Suppressor macrophage treated with lipopolysaccharide for 4 hours (primary cell): ENCODE results near the gene PPFIBP2.
"Not testable (repeated sequence)": the region's sequence is repeated elsewhere in the genome, so short reads cannot be mapped to it uniquely, and the experiment has no call there.

ENCODE experiments used
- DNase-seq: peaks from one replicate; pipeline ENCODE4 v3.0.0-alpha.2; 2020

Gene PPFIBP2

DNA sequence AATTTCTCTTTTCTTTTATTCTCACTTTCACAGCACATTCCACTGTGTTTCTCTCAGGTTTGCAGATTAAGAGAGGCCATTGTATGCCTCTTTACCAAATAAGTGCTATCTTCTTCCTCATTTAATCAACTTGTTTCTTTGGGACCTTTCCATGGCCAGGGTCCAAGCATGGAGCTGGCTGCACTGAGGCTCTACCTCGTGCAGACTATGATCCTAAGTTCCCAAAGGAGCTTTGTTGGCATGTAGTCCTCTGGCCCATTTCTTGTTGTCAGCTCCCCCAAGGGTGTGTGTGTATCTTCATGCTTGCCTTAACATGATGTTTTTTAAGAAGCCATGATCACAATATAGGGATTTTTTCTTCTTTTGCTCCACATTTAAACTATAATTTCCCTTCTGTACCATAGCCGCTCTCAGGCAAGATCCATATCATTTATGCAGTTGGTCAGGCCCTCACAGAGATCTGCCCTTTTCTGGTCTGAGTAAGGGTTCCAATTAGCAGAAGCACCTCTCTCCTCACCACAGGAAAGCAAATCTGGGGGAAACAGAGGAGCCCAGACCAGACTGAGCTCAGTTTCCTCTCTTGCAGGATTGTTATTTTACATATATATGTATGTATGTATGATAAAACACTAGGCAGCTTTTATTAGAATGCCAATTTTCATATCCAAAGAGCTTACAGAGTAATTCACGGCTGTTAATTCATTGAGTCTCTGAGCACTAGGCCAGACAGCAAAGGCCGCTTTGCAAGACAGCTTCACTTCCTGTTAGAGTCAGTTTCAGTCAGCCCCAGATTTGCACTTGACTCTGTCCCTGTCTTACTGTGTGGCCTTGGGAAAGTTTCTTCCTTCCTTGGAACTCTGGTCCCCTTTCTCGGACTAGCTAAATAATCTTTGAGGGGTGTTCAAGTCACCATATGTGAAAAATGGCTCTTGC lies 125.2 kb downstream of the PPFIBP2 start:
- DNase-seq: no peak

DNA sequence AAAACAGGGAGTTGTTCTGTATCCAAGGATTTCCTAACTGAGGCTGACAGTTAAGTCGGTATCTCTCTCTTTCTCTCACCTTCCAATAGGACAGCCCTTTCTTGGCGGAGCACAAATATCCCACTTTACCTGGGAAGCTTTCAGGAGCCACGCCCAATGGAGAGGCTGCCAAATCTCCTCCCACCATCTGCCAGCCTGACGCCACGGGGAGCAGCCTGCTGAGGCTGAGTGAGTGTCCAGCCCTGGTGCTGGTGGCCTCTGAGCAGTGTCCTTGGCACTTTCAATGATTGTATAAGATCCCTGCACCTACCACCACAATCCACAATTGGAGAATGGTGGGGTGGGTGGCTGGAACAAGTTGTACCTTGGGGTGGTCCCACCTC lies 125.8 kb downstream of the PPFIBP2 start:
- no peak for DNase-seq

GRCh38 chr11:7640816-7641215 lies 127.0 kb downstream of the PPFIBP2 start:
- no peak for DNase-seq

DNA sequence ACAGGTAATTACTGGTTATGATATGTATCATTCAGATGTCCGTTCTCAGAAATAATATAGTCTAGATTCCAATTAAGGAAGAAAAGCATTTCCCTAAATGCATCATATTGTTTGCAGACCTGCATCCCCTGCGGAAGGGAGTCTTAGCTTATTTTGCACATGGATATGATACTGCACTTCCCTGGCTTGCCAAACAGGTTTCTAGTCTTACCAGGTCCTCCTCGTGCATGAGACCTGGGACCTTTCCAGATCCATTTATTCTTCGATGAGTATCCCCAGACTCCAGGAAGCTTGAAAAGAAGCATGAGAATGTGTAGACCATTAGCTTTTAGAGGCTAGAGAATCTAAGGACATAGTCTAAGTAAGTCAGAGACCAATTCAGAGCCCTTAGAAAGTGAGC lies 128.9 kb downstream of the PPFIBP2 start:
- DNase-seq: no peak

DNA sequence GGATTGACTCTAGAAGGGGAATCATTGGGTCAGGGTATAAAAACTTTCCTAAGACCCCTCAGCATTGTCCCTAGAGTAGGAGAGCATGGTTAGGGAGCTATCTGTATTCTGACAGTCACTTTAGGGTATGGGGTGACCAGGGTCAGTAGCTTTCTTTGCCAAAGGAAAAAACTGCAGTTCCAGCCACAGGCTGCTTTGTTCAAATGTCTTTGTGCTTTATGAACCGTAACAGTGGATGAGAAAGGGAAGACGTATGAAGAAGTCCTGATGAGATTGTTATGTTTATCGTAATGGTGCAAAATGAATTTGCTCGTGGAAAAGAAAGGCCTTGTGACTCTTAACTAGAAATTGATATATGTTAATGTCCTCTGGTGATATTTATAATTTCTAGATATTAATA lies 129.5 kb downstream of the PPFIBP2 start:
- DNase-seq: no peak

- DNase-seq: no peak
Observed at GRCh38 chr11:7645206-7645605, 131.4 kb downstream of the PPFIBP2 start.

- DNase-seq: no peak
Observed at GRCh38 chr11:7646866-7647265, 133.1 kb downstream of the PPFIBP2 start.

DNA sequence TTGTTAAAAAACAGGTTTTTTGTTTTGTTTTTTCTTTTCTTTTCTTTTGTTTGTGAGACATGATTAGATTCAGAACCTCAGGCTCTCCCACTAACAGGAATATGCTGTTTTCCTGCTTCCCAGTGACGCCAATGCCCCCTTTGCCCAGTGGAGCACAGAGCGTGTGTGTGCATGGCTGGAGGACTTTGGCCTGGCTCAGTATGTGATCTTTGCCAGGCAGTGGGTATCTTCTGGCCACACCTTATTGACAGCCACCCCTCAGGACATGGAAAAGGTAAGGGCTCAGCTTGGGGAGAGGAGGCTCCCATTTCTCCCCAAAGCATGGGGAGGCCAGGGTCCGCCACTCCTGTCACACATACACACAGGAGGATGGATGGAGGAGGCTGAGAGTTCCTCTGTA lies 134.5 kb downstream of the PPFIBP2 start:
- DNase-seq: no peak

DNA sequence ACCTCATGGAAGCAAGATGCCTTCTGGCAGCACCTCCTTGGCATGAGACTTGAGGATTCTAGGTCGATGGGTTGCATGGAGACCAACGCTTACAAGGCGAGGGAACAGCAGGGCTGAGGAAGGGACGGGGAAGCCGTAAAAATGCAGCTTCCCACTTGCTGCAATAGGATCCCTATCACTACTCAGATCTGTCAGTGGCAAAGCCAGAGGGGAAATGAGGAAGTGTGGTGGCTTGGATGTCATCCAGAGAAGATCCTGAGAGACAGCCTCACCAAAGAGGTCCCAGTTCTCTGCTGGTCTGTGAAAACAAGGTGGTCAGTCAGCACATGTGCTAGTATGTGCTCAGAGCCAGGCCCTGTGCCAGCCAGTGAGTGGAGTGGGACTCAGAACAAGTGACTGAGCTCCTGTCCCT lies 137.3 kb downstream of the PPFIBP2 start:
- DNase-seq: peak; percentile 36

- no peak for DNase-seq
Observed at GRCh38 chr11:7651700-7652099, 137.9 kb downstream of the PPFIBP2 start.

DNA sequence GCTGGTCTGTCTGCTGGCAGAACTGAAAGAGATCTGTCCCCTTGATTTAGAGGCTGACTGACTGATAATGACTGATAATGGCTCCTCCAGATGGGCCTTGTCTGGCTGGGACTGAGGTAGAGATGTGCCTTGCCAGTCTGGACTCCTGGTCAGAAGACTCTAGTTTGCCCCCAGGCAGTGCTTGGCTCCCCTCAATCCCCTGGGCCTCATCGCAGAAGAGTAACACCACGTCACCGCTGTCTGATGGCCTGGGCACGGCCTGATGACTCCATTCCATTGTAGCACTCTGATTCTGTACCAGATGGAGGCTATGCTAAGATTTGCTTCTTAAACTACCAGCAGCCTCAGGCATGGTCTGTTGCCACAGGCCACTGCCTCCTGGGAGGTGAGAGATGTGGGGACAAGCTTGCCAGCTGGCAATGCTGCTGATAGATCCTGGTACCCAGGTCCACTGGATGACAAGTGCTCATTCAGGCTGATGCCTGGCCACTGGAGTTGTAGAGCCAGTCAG lies 140.5 kb downstream of the PPFIBP2 start:
- DNase-seq: no peak

- DNase-seq: no peak
Observed at GRCh38 chr11:7655253-7656217, 141.7 kb downstream of the PPFIBP2 start.

DNA sequence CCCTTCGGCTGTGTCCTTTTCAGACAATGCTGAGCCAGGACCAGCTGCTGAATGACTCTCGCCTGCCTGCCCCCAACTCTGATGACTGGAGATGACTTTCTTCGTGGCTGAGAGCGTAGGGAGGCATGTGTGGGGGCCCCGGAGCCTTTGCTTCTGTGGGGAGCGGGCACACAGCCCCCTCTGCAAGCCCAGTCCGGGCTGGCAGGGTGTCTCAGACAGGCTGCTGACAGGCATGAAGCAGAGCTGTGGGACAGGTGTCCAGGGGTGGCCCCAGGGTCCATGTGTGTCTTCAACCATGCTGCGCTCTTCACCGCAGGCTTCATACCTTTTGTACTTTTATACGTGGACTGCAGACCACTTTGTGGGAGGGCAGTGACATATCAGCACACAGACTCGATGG lies 142.9 kb downstream of the PPFIBP2 start:
- DNase-seq: no peak

- peak; percentile 52 for DNase-seq
Observed at GRCh38 chr11:7657306-7658025, 143.7 kb downstream of the PPFIBP2 start.

- not testable (repeated sequence) for DNase-seq
Observed at GRCh38 chr11:7663531-7663930, 149.7 kb downstream of the PPFIBP2 start.

- no peak for DNase-seq
Observed at GRCh38 chr11:7664867-7665266, 151.1 kb downstream of the PPFIBP2 start.

DNA sequence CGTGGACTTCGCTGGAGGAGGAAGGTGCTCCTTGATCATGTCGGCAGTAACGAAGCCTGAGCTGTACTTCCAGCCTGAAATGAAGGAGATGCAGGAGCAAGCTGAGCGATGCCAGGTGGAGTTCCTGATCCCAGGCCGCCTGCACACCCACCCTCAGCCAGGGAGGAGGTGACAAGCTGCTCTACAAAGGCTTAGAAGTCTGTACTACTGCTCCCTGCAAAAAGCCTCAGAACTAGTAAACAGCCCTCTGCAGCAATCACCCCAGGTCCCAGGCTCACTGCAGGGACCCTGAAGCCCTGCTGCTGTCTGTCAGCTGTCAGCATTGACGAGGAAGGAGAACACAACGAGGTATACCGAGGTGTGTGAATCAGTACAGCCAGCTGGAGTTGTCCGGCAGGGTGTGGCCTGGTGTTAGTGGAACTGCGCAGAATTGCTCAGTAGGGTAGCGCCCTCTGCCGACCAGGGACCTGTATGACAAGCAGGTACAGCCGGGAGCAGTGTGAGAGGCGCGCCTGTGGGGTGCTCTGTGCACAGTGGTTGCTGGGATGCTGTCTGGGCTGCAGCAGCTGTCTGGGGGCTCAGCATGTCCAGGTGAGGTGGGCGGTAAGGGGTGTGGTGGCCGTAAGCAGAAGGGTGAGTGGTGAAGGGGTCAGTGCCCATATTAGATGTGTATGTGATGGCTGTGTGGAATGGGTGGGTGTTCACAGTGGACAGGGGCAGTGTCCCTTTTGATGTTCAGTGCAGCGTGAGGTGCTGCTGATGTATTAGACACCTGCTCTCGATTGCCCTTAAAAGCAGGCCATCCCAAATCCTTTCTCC lies 151.9 kb downstream of the PPFIBP2 start:
- peak; percentile 68 for DNase-seq

DNA sequence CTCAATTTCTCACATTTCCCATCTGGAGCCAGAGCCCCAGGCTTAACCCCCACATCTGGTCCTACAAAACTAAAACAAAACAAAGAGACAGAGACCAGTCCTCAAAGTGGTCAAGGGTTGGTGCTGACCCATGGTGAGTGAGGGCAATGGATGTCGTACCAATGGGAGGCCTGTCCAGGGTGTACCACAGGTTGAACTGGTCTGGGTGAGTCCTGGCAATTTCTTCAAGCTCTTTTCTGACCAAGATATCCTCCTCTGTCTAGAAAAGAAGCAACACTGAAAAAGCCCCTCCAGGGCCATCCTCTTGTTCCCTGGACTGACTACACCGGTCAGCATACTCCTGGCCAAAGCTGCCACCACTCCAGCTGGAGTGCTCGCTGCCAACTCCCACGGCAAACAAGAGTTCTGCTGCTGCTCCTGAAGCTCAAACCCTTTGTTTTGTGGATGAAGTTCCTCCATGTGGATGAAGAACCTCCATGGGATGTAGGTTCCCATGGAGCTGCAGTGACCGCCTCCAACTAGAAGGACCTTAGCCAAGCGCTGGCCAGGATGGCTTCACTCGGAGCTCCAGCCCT lies 152.6 kb downstream of the PPFIBP2 start:
- no peak for DNase-seq

- DNase-seq: no peak
Observed at GRCh38 chr11:7667460-7667859, 153.7 kb downstream of the PPFIBP2 start.

DNA sequence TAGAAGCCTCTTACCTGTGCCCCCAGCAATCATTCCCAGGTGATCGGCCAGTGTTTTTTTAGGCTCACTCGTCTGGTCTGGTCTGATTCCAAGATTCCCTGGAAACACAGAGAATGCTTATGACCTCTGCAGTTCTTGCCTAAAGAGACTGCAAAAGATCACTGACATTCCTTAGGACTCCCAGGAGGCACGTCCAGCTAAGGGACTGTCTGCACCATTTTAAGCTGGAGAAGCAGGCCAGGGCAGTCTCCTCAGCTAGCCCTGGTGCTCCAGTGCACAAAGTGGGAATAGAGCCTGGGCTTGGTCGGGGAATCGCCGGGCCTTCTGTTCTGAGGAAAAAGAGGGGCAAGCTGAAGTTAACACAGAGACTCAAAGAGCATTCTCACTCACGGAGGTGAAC lies 154.7 kb downstream of the PPFIBP2 start:
- no peak for DNase-seq

- DNase-seq: no peak
Observed at GRCh38 chr11:7668911-7669310, 155.1 kb downstream of the PPFIBP2 start.
